Measurements from ENCODE around the gene ANO6. TPM values are rescaled to one million over a fixed set of nuclear protein-coding genes. Genes with fewer than 3 reads are reported as not detected.

ANO6 gene
- total and polyA plus RNA-seq, 10 donors: 2.3 to 38.5 (median 31.7) TPM

- WGBS, 5 donors: 36 to 62% (median 57%) methylated on average over 1 of the region's 1 CpG
Observed at GRCh38 chr12:45419317-45419814, 203.5 kb downstream of the ANO6 start.

GRCh38 chr12:45421736-45422135 lies 205.8 kb downstream of the ANO6 start:
- no peaks in the 10 kb centered on the region for H3K27me3 ChIP-seq (replicated peaks in 1 of 7)
- TF ChIP-seq CTCF (IDR thresholded peaks at IDR 0.05 in 8 of 11, conservative IDR thresholded peaks at IDR 0.05 in 3 of 11) (no peak), POLR2A (IDR thresholded peaks at IDR 0.05) (no peak), POLR2AphosphoS5 (IDR thresholded peaks at IDR 0.05) (no peak)
- no peak overlapping the region for H3K27ac ChIP-seq
- 95 to 100% (median 97%) methylated on average over 1 of the region's 1 CpG for WGBS, 5 donors
- DNase-seq: no peak
- H3K4me1 ChIP-seq: no peaks in the 10 kb centered on the region
- intact Hi-C loops (cut with DNase I; ENCODE audit: low total_unique reads): no loop called here
- no peak overlapping the region for H3K4me3 ChIP-seq
- no peaks in the 10 kb centered on the region for H3K9me3 ChIP-seq
- H3K36me3 ChIP-seq: peaks cover 0 to 92% (median 31%) of the 10 kb centered on the region in 6 donors

More at GRCh38 chr12:45419317-45419814, 203.5 kb downstream of the ANO6 start:
- intact Hi-C loops (cut with DNase I; ENCODE audit: low total_unique reads): no loop called here
- Histone ChIP-seq H3K9me3 (no peaks in the 10 kb centered on the region), H3K4me3 (no peak overlapping the region), H3K27me3 (replicated peaks in 1 of 7) (no peaks in the 10 kb centered on the region), H3K4me1 (no peaks in the 10 kb centered on the region), H3K27ac (no peak overlapping the region), H3K36me3 (peaks cover 0 to 91% (median 40%) of the 10 kb centered on the region in 6 donors)
- DNase-seq: no peak
- TF ChIP-seq POLR2A (IDR thresholded peaks at IDR 0.05): no peak
- no peak for TF ChIP-seq CTCF (IDR thresholded peaks at IDR 0.05 in 8 of 11, conservative IDR thresholded peaks at IDR 0.05 in 3 of 11)
- no peak for TF ChIP-seq POLR2AphosphoS5 (IDR thresholded peaks at IDR 0.05)

DNA sequence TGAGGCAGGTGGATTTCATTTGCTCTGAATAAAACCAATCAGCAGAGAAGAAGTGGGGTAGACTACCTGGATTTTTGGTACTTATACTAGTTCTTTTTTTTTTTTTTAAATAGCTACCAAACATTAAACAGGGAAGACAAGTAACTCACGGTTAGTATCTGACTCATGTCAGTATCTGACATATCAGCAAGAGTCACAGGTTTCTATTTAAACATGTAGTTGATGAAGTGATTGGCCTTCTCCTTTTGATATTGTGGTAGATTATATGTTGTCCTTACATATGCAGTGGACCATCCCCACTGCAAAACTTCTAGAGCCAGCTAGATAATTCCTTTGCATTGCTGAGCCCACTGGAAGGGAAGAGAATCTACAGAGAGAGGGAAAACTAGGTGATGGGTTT lies 208.0 kb downstream of the ANO6 start:
- intact Hi-C loops (cut with DNase I; ENCODE audit: low total_unique reads): no loop called here
- H3K27me3 ChIP-seq (replicated peaks in 1 of 7): no peaks in the 10 kb centered on the region
- H3K9me3 ChIP-seq: no peaks in the 10 kb centered on the region
- DNase-seq: no peak
- H3K4me3 ChIP-seq: no peak overlapping the region
- TF ChIP-seq CTCF (IDR thresholded peaks at IDR 0.05 in 8 of 11, conservative IDR thresholded peaks at IDR 0.05 in 3 of 11): no peak
- no peak for TF ChIP-seq POLR2AphosphoS5 (IDR thresholded peaks at IDR 0.05)
- TF ChIP-seq POLR2A (IDR thresholded peaks at IDR 0.05): no peak
- WGBS, 5 donors: 82 to 100% (median 88%) methylated on average over 1 of the region's 1 CpG
- peaks cover 0 to 92% (median 30%) of the 10 kb centered on the region in 6 donors for H3K36me3 ChIP-seq
- H3K4me1 ChIP-seq: no peaks in the 10 kb centered on the region
- H3K27ac ChIP-seq: no peak overlapping the region

- no peak for DNase-seq
- intact Hi-C loops (cut with DNase I; ENCODE audit: low total_unique reads): no loop called here
- Histone ChIP-seq H3K9me3 (no peaks in the 10 kb centered on the region), H3K4me3 (no peak overlapping the region), H3K27me3 (replicated peaks in 1 of 7) (no peaks in the 10 kb centered on the region), H3K4me1 (no peaks in the 10 kb centered on the region), H3K36me3 (peaks cover 0 to 100% (median 28%) of the 10 kb centered on the region in 6 donors), H3K27ac (no peak overlapping the region)
- TF ChIP-seq POLR2AphosphoS5 (IDR thresholded peaks at IDR 0.05) (no peak), CTCF (IDR thresholded peaks at IDR 0.05 in 8 of 11, conservative IDR thresholded peaks at IDR 0.05 in 3 of 11) (no peak), POLR2A (IDR thresholded peaks at IDR 0.05) (no peak)
- WGBS, 5 donors: 79 to 91% (median 89%) methylated on average over 4 of the region's 4 CpGs
Observed at GRCh38 chr12:45425426-45425825, 209.5 kb downstream of the ANO6 start.
